Tibial artery (tissue), 4 donors: Measurements from ENCODE around the gene PCDHGB4.
"Not testable (repeated sequence)": the region's sequence is repeated elsewhere in the genome, so short reads cannot be mapped to it uniquely, and the experiment has no call there.

ENCODE experiments used
- DNase-seq, 2 donors: peaks; one replicate each; pipeline ENCODE4 v3.0.0-alpha.2; 2019
- H3K27ac ChIP-seq, 2 donors: fragments of 200-600 bp; sonication (generic) in 1 of 2; 1 replicate in 1 of 2; 2 replicates in 1 of 2; pipeline ENCODE4 v1.5.1; 2018 to 2019; ENCODE audit warnings: mild to moderate bottlenecking in 1 of 2
- H3K27me3 ChIP-seq, 2 donors: fragments of 200-600 bp; sonication (generic) in 1 of 2; one replicate each; pipeline versions ENCODE4 v1.5.1 to v1.6.0; 2016 to 2019
- H3K36me3 ChIP-seq, 3 donors: fragments of 200-600 bp; sonication (generic) in 2 of 3; one replicate each; pipeline ENCODE4 v1.5.1; 2016 to 2019; ENCODE audit warnings: mild to moderate bottlenecking in 2 of 3
- H3K4me1 ChIP-seq, 4 donors: fragments of 200-600 bp; sonication (generic) in 2 of 4; 1 replicate in 3 of 4; 2 replicates in 1 of 4; pipeline ENCODE4 v1.5.1; 2016 to 2019
- H3K4me3 ChIP-seq, 2 donors: fragments of 200-600 bp; sonication (generic) in 1 of 2; 1 replicate in 1 of 2; 2 replicates in 1 of 2; pipeline ENCODE4 v1.5.1; 2018 to 2019; ENCODE audit warnings: mild to moderate bottlenecking in 2 of 2
- H3K9me3 ChIP-seq, 3 donors: fragments of 200-600 bp; sonication (generic) in 1 of 3; one replicate each; pipeline ENCODE4 v1.5.1; 2016 to 2019
- CTCF ChIP-seq, 2 experiments: fragments of 200-600 bp in 1 of 2; fragments of 450-650 bp in 1 of 2; IDR thresholded peaks; one replicate each; pipeline ENCODE4 v1.5.1; 2017 to 2019; ENCODE audit warnings: antibody characterized with exemption in 2 of 2, mild to moderate bottlenecking in 1 of 2, moderate library complexity in 1 of 2
- intact Hi-C: fragments of 100-400 bp; cut with DNase I; formaldehyde crosslinking; loops from one replicate; pipeline ENCODE4 v1.15.0; 2023; ENCODE audit warnings: low total_unique reads

Gene PCDHGB4

GRCh38 chr5:141384471-141385267 lies 2.8 kb upstream of the PCDHGB4 start:
- H3K9me3 ChIP-seq: peaks cover 37 to 98% (median 89%) of the 10 kb centered on the region in 3 donors
- no peak overlapping the region for H3K4me3 ChIP-seq
- H3K4me1 ChIP-seq: no peaks in the 10 kb centered on the region
- no peak for DNase-seq
- intact Hi-C loops: no loop called here
- H3K27me3 ChIP-seq: no peaks in the 10 kb centered on the region
- H3K36me3 ChIP-seq: peaks cover 4 to 66% (median 64%) of the 10 kb centered on the region in 3 donors
- no peak for TF ChIP-seq CTCF (IDR thresholded peaks at IDR 0.05)
- no peak overlapping the region for H3K27ac ChIP-seq

GRCh38 chr5:141388661-141389060 lies 1.2 kb downstream of the PCDHGB4 start:
- Histone ChIP-seq H3K27me3 (no peaks in the 10 kb centered on the region), H3K4me1 (no peaks in the 10 kb centered on the region), H3K27ac (no peak overlapping the region), H3K9me3 (peaks cover 35 to 98% (median 86%) of the 10 kb centered on the region in 3 donors), H3K36me3 (peaks cover 4 to 78% (median 70%) of the 10 kb centered on the region in 3 donors), H3K4me3 (no peak overlapping the region)
- intact Hi-C loops: no loop called here
- no peak for TF ChIP-seq CTCF (IDR thresholded peaks at IDR 0.05)
- no peak for DNase-seq

- peaks cover 35 to 98% (median 86%) of the 10 kb centered on the region in 3 donors for H3K9me3 ChIP-seq
- H3K4me3 ChIP-seq: no peak overlapping the region
- peaks cover 4 to 74% (median 66%) of the 10 kb centered on the region in 3 donors for H3K36me3 ChIP-seq
- intact Hi-C loops: no loop called here
- TF ChIP-seq CTCF (IDR thresholded peaks at IDR 0.05): no peak
- H3K27me3 ChIP-seq: no peaks in the 10 kb centered on the region
- no peak for DNase-seq
- no peaks in the 10 kb centered on the region for H3K4me1 ChIP-seq
- H3K27ac ChIP-seq: no peak overlapping the region
Observed at GRCh38 chr5:141389153-141390042, 1.9 kb downstream of the PCDHGB4 start.

GRCh38 chr5:141392429-141393198 lies 5.1 kb downstream of the PCDHGB4 start, which contains the start of gene PCDHGA8:
Gene PCDHGA8, plus strand, starts transcription at chr5:141392633. Its CDS starts 181 bp downstream, at chr5:141392814.
- Histone ChIP-seq H3K27ac (no peak within 1 kb of the TSS), H3K4me3 (no peak within 1 kb of the TSS), H3K9me3 (peaks cover 35 to 98% (median 84%) of the 10 kb centered on the region in 3 donors), H3K27me3 (no peaks in the 10 kb centered on the region), H3K36me3 (peaks cover 4 to 63% (median 45%) of the 10 kb centered on the region in 3 donors), H3K4me1 (no peaks in the 10 kb centered on the region)
- intact Hi-C loops: no loop called here
- TF ChIP-seq CTCF (IDR thresholded peaks at IDR 0.05): no peak
- no peak for DNase-seq

- no peak for DNase-seq
- H3K27me3 ChIP-seq: no peaks in the 10 kb centered on the region
- H3K27ac ChIP-seq: no peak overlapping the region
- no peaks in the 10 kb centered on the region for H3K4me1 ChIP-seq
- H3K36me3 ChIP-seq: peaks cover 4 to 63% (median 45%) of the 10 kb centered on the region in 3 donors
- intact Hi-C loops: no loop called here
- TF ChIP-seq CTCF (IDR thresholded peaks at IDR 0.05): no peak
- peaks cover 37 to 98% (median 84%) of the 10 kb centered on the region in 3 donors for H3K9me3 ChIP-seq
- no peak overlapping the region for H3K4me3 ChIP-seq
Observed at GRCh38 chr5:141393267-141393666, 5.8 kb downstream of the PCDHGB4 start.

GRCh38 chr5:141394401-141395187 lies 7.1 kb downstream of the PCDHGB4 start:
- peaks cover 4 to 64% (median 45%) of the 10 kb centered on the region in 3 donors for H3K36me3 ChIP-seq
- peaks cover 49 to 98% (median 83%) of the 10 kb centered on the region in 3 donors for H3K9me3 ChIP-seq
- H3K4me1 ChIP-seq, intact Hi-C loops, H3K27ac ChIP-seq, H3K4me3 ChIP-seq, DNase-seq, H3K27me3 ChIP-seq: not testable (repeated sequence)
